ENCODE measurements around the gene DLGAP4.

DLGAP4 gene

DNA sequence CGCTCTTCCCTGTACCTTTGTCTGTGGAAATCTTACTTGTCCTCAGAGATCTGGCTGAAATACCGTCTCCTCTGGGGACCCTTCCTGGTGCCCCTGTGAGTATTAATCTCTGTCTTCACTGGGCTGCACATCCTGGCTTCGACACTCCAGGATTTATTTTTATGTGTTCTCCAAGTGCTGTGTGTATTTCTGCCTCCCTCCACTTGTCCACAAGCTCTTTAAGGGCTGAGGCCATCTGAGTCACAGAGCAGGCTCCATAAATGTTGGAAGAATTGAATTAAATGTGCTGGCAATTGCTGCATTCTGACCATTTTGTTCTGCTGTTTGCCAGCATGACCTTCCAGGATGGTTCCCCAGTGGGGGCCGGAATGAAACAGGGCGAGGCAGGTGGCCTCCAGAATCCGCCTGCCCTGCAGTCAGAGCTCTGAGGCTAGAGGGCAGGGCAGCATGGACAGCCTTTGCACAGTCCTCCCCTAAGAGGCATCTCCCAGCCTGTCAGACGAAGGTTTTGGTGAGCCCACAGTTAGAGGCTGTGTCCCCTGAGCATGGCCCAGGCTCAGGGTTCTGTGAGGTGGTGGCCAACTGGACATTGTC, 105.8 kb downstream of the DLGAP4 start:
- DNase-seq (ENCODE audit: low spot score), result no peak

DNA sequence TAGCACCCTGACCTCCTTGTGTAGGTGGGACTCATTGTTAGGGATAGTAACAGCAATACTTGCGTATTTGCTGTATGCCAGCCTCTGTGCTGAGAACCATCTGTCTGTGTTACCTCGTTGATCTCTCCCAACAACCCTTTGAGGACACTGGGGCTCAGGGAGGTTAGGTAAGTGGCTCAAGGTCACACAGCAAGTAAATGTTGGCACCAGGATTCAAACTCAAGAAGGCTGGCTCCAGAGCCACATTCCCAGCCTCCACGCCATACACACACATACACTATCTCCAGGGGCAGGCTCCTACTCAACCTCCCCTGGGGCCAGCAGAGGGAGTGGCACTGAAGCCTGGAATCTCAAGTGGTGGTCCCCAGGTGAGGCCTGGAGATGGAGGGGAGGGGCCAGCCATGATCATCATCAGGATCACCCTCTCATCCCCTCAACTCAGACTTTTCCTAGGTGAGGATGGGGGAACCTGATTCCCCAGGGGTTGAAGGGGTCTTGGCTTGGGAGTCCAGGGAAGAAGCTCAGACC, 109.4 kb downstream of the DLGAP4 start:
- no peak for DNase-seq (ENCODE audit: low spot score)

DNA sequence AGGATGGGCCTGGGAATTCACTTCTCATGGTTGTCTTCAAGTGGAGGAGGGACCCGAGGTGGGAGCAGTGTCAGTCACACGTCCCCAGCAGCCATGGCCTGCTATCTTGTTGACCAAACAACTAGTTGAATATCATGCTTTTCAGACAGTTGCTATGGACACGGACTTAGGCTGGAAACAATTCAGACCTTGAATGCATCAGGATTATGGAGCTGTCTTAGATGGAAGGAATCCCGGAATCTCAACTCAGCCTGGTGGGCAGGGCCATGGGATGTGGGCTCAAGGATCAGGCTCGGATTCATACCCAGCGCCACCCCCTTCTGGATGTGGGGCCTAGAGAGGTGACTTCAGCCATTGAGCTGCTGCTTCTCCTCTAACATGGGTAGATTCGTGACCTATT, 112.6 kb downstream of the DLGAP4 start:
- DNase-seq (ENCODE audit: low spot score), result no peak

DNA sequence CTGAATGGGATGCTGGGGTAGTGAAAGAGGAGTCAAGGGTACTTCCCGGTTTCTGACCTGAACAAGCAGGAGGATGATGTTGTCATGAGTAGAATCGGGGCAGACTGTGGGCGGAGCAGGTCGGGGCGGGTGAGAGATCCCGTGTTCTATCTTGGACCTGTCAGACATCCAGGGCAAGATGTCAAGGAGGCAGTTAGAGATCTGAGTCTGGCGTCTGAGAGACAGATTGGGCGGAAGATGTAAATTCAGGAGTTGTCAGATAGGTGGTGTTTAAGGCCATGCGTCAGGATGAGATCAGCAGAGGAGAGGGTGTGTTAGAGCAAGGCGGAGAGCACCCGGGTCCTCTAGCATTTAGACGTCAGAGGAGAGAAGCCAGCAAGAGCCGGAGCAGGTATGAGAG, 115.5 kb downstream of the DLGAP4 start:
- no peak for DNase-seq (ENCODE audit: low spot score)

DNA sequence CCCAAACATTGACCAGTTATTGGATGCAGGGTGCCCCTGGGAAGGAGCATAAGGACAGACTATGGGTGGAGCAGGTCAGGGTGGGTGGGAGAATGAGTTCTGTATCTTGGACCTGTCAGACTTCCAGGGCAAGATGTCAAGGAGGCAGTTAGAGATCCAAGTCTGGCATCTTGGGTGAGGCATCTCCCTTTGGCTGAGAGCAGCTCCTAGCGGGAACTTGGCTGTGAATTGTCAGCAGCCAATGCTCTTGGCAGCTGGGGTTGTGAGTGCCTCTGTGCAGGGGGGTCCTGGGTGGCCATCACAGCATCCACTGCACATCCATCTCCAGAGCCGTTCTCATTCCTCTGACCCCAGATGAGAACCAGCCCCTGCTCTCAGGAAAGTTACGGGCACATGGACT, 118.2 kb downstream of the DLGAP4 start:
- no peak for DNase-seq (ENCODE audit: low spot score)

DNA sequence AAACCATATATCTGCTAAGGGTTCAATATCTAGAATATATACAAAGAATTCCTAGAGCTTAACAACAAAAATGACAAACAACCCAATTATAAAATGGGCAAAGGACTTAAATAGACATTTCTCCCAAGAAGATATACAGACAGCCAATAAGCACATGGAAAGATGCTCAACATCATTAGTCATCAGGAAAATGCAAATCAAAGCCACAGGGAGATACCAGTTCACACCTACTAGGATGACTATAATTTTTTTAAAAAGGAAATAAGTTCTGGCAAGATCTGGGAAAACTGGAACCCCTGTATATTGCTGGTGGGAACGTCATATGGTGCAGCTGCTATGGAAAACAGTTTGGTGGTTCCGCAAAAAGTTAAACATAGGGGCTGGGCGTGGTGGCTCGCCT, 119.0 kb downstream of the DLGAP4 start:
- no peak for DNase-seq (ENCODE audit: low spot score)

DNA sequence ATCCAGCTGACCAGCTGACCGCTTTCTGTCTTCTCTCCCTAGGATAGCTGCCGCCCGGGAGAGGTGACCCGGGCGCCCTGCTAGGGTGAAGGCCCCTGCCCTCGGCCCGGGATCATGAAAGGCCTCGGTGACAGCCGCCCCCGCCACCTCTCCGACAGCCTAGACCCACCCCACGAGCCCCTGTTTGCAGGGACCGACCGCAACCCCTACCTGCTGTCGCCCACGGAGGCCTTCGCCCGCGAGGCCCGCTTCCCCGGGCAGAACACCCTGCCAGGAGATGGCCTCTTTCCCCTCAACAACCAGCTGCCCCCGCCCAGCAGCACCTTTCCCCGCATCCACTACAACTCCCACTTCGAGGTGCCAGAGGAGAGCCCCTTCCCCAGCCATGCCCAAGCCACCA, 125.5 kb downstream of the DLGAP4 start:
- DNase-seq (ENCODE audit: low spot score), result no peak

DNA sequence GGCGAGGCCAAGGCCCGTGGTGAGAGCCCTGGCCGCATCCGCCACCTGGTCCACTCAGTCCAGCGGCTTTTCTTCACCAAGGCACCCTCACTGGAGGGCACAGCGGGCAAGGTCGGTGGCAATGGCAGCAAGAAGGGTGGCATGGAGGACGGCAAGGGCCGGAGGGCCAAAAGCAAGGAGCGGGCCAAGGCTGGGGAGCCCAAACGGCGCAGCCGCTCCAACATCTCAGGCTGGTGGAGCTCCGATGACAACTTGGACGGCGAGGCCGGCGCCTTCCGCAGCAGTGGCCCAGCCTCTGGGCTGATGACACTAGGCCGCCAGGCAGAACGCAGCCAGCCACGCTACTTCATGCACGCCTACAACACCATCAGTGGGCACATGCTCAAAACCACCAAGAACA, 126.0 kb downstream of the DLGAP4 start:
- no peak for DNase-seq (ENCODE audit: low spot score)

DNA sequence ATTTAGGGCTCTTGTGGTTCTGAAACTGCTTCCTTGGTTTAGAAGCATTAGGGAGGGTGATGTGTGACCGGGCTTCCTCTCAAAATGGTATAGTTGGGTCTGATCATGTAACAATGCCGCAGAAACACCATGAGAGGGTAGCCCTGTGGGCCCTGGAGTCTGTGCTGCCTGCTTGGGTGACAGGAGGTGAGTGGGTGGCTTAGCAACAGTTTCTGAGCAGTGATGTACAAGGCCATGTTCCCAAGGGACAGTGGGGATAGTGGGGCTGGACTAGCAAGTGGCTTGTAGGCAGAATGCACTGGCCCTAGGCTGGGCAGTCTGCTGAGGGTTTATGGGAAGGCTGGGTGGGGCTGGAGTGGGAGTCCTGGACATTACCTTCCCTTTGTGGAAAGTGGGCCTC, 128.2 kb downstream of the DLGAP4 start:
- no peak for DNase-seq (ENCODE audit: low spot score)

DNA sequence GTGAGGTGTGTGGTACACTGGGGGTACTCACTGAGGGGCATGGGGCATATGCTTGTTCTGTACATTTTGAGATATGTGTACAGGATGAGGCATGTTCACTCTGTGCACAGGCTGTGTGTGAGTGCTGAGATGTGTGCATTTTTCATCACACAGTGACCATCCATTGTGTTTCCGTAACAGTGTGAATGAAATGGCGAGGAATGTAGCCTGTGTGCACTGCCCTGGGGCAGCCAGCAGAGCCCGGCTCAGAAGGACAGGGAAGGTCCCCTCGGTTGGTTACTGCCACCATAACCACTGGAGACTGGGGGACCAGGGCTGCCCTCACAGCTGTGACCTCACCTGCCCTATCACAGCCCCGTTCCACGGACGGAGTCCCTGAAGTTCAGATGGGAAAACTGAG, 129.0 kb downstream of the DLGAP4 start:
- DNase-seq (ENCODE audit: low spot score), result no peak

DNA sequence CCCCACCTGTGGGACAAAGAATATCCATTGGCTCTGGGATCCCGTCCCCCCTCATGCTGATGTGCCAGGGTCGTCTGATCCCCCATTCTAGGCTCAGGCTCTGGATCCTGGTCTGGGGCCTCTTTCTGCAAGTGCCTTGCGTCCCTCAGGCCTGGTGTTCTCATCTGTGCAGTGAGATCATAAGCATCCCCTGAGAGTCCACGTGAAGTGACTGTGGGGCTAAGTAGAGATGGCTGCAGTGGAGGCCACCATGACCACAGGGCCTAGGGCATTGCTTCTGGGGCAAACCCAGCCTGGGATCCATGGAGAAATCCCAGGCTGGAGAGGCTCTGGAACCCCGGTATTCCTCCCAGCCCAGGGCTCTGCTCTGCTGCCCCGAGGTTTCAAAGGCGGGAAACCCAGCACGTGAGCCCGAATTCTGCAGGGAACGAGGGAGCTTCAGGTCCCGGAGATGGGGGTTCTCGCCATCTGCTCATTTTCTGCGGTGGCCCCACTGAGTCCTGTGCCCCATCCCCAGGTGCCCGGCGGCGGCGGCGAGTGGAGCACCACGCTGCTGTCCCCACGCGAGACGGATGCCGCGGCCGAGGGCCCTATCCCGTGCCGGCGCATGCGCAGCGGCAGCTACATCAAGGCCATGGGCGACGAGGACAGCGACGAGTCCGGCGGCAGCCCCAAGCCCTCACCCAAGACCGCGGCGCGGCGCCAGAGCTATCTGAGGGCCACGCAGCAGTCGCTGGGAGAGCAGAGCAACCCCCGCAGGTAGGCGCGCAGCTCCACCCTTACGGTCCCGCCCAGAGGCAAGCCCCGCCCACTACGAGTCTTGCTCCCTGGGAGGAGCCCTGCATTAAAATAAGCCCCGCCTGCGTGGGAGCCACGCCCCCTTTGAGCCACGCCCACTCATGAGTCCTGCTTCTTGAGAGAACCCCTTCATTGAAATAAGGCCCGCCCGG, 129.7 kb downstream of the DLGAP4 start:
- peak; percentile 65 for DNase-seq (ENCODE audit: low spot score)

DNA sequence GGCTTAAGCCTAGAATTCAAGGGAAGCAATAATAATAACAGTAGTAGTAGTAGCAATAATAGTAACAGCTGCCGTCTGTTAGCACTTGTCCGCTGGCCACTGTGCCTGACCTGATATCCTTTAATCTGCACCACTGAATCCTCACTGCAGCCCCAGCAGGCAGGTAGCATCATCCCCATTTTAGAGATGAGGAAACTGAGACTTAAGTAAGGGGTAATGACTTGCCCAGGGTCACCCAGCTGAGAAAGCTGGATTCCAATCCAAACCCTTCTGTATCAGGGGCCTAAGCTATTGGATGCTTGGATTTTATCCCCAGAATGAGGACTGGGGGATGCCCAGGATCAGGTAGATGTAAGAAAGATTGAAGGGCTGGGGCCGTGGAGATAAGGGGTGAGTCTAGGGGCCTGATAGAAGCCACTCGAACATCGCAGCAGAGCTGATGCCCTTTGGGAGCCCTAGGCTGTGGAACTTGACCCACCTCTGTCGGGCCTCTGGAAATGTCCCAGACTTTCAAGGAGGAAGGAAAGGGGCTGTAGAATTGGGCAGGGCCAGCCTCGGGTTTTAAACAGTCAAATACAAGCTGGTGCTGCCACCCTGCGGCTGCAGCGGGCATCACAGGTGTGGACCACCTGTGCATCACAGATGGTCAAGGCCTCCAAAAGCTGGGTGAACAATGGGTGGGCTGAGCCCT, 133.0 kb downstream of the DLGAP4 start:
- DNase-seq (ENCODE audit: low spot score), result peak; percentile 49

DNA sequence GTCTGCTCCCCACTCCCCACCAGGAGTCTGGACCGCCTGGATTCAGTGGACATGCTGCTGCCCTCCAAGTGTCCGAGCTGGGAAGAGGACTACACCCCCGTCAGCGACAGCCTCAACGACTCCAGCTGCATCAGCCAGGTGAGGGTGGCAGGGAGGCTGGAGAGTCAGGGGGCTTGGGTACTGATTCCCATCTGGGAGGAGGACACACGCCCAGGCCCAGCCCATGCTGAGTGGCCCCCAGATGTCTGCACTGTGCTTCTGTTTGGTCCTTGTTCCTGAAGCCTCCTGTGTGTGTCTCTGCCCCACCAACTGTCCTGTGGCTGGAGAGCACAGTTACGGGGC, 133.6 kb downstream of the DLGAP4 start:
- DNase-seq (ENCODE audit: low spot score), result no peak

DNA sequence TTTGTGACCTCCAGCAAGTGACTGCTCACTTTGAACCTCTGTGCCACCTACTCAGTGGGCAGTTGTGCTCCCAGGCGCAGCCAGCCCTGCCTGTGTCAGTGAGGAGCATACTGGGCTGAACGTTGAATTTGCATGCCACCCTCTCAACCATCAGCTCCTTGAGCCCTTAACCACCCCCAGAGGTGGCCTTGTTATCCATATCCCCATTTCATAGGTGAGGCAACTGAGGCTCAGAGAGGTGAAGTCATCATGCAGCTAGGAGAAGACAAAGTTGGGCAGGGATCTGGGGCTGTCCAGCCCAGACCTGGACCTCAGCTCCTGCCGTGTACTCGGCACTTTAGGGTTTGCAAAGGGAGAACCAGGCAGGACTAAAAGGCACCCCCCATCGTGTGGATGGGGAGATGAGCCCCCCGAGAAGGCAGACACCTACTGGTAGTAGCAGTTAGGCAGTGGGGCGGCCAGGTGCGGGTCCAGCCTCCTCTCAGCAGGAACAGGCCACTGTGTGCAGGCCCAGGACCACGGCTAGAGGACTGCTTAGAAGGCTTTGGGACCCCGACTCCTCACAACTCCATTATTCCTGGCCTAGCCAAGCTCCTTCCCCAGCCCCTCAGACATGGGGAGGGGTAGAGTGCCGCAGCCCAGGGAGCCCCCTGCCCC, 134.4 kb downstream of the DLGAP4 start:
- DNase-seq (ENCODE audit: low spot score), result no peak

DNA sequence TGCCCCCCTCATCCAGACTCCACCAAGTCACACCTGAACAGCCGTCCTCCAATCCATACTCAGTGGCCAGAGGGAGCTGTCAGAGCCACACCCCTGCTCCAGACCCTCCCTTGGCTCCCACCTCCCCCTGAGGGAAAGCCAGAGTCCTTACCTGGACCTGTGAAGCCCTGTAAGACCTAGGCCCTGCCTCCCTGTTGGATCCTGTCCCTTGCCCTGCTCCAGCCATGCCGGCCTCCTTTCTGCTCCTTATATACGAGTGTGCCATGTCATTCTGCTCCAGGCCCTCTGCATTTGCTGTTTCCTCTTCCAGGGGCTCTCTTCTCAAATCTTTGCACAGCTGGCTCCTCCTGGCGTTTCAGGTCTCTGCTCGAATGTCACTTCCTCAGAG, 134.9 kb downstream of the DLGAP4 start:
- no peak for DNase-seq (ENCODE audit: low spot score)

DNA sequence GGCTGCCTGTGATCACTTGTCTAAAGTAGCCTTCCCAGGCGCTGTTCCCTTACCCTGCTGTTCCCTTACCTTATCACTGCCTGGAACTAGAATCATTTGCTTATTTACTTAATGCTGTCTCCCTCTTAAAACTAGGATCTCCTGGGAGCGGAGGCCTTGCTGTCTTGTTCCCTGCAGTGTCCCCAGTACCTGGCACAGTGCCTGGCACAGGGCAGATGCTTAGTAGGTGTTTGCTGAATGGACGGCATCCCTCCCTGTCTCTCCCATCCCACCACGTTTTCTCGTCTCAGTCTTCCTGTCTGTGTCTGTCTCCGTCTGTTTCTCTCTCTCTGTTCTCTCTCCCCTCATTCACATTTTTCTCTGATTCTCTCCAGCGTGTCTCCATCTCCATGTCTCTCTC, 135.3 kb downstream of the DLGAP4 start:
- no peak for DNase-seq (ENCODE audit: low spot score)

DNA sequence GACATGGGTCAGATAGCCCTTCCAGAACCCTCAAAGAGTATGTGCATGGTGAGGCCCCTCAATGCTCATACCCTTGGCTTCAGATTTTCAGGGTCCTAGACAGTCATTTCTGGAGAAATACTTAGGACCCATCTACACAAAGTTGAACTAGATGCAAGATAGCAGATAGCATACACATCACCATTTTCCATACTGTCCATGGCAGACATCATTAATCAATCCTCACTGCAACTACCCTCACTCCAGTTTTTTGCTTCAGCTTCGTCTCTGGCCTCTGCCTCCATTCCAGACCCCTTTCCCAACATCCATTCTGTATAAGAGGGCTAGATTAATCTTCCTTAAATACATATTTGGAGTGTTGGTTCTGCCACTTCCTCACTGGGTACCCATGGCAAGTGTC, 139.7 kb downstream of the DLGAP4 start:
- DNase-seq (ENCODE audit: low spot score), result no peak

DNA sequence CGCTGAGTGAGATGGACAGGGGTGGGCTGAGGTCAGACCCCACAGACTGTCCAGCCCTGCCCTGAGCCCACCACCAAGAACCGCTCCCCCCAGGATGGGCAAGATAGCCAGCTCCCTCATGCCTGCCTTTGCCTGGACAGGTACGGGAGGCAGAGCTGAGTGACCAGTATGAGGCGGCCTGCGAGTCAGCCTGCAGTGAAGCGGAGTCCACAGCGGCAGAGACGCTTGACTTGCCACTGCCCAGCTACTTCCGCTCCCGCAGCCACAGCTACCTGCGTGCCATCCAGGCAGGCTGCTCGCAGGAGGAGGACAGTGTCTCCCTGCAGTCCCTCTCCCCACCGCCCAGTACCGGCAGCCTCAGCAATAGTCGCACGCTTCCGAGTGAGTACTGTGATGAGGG, 140.4 kb downstream of the DLGAP4 start:
- DNase-seq (ENCODE audit: low spot score), result no peak

DNA sequence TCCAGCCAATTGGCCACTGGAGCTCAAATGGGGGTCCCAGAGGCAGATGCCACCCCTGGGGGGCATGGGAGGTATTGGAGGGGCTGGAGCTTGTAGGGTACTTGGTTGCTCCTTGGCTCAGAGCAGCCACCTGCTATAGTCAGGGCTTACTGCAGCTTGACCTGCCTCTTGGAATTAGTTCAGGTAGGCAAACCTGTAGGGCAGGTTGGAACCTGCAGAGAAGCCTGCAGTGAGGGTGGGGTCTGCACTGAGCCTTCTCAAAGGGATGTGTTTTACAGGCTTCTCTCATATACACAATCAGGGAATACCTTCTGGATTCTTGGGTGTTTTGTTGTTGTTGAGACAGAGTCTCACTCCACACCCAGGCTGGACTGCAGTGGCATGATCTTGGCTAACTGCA, 141.0 kb downstream of the DLGAP4 start:
- DNase-seq (ENCODE audit: low spot score), result no peak

DNA sequence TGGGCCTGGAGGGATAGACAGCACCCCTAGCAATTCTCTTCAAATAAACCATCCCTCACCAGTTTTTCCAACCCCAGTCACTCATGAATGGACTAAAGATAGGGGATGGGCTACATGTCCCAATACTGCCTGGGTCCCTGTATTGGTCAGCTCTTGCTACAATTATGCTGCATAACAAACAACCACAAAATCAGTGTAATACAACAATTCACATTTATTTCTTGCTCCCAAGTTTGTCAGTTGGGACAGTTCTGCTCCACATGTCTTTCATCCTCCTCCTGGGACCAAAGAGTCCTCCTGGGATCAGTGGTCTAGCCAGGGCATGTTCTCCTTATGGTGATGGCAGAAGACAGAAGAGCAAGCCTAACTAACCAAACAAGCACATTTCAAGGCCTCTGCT, 143.5 kb downstream of the DLGAP4 start:
- no peak for DNase-seq (ENCODE audit: low spot score)

DNA sequence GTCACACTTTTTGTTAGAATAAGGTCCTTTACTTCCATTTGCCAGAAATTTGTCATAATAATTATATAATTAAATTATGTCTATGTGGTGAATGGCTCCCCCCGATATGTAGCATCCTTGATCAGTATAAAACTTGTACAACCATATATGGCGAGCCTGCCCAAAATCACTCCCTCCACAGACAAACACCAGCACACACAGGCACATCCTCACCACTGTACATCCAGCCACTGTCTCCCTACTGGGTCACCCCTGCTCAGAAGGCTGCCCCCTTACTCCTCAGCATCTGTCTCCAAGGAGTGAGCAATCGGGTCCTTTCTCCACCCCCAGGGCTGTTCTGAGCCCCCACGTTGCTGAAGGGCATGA, 148.2 kb downstream of the DLGAP4 start:
- DNase-seq (ENCODE audit: low spot score), result no peak

DNA sequence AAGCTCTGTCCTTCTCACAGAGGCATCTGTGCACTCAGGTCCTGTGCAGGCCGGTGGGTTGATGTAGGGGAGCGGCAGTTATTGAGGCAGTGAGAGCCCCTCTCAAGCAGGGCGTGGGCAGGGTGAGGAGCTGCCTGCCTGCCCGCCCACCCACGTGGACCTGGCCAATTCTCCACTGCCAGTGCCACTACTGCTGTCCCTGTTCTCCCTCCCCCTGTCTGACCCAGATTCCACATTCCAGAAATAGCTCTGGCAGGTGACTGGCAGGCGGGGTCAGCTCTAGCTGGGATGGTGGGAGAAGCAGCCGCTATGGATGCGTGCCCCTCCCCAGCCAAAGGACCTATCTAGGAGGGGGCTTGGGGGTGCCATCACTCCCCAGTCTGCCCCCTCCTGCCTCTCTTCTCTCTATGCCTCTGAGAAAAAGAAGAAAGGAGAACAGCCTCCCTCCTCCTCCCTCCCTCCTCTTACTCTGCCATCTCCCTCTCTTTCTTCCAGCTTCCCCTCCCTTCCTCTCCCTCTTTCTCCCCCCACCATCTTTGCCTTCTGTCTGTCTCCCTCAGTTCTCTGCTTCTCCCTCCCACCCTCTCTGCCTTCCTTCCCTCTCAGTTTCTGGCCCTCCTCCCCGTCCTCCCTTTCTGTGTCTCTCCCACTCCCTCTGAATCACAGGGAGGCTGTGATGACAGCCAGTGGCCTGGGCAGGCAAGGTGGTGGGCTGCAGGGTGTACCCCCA, 148.7 kb downstream of the DLGAP4 start:
- DNase-seq (ENCODE audit: low spot score), result peak; percentile 19
